Peyer's patch (tissue), 4 donors: Measurements from ENCODE around the gene LRRN3.

Source experiments
- POLR2A ChIP-seq, 2 donors: fragments of 450-650 bp; IDR thresholded peaks; one replicate each; pipeline ENCODE4 v1.5.1; 2017; ENCODE audit warnings: antibody characterized with exemption in 2 of 2, mild to moderate bottlenecking in 2 of 2, moderate library complexity in 2 of 2
- TF ChIP-seq, protein P1 (sequence below), 6 experiments: fragments of 450-650 bp in 4 of 6; fragments of 200-600 bp in 2 of 6; sonication (generic) in 1 of 6; IDR thresholded peaks; one replicate each; pipeline ENCODE4 v1.5.1; 2017 to 2019; ENCODE audit warnings: antibody characterized with exemption in 6 of 6, mild to moderate bottlenecking in 3 of 6, moderate library complexity in 1 of 6

DNA sequence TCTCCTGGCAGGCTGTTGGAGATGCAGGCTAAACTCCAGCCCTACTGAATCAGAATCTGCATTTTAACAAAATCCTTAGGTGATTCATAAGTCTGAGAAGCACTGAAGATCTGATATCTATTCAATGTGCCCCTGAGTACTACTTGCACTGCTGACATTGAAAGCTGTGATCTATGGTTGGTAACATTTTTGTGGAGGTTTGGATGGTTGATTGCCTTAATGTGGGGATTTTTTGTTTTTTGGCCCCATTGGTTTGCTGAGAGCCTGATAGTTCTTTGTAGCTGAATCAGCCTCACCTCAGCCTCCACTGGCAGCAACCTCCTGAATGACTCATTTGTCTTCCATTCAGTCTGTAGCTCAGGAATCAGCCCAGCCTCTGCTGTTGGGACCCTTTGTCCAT lies 14.7 kb upstream of the LRRN3 start:
- no peak for TF ChIP-seq POLR2A (IDR thresholded peaks at IDR 0.05)
- TF ChIP-seq, protein P1, sequence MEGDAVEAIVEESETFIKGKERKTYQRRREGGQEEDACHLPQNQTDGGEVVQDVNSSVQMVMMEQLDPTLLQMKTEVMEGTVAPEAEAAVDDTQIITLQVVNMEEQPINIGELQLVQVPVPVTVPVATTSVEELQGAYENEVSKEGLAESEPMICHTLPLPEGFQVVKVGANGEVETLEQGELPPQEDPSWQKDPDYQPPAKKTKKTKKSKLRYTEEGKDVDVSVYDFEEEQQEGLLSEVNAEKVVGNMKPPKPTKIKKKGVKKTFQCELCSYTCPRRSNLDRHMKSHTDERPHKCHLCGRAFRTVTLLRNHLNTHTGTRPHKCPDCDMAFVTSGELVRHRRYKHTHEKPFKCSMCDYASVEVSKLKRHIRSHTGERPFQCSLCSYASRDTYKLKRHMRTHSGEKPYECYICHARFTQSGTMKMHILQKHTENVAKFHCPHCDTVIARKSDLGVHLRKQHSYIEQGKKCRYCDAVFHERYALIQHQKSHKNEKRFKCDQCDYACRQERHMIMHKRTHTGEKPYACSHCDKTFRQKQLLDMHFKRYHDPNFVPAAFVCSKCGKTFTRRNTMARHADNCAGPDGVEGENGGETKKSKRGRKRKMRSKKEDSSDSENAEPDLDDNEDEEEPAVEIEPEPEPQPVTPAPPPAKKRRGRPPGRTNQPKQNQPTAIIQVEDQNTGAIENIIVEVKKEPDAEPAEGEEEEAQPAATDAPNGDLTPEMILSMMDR (IDR thresholded peaks at IDR 0.05) = no peak
